ENCODE measurements around the gene HOXB2.

The HOXB2 gene

DNA sequence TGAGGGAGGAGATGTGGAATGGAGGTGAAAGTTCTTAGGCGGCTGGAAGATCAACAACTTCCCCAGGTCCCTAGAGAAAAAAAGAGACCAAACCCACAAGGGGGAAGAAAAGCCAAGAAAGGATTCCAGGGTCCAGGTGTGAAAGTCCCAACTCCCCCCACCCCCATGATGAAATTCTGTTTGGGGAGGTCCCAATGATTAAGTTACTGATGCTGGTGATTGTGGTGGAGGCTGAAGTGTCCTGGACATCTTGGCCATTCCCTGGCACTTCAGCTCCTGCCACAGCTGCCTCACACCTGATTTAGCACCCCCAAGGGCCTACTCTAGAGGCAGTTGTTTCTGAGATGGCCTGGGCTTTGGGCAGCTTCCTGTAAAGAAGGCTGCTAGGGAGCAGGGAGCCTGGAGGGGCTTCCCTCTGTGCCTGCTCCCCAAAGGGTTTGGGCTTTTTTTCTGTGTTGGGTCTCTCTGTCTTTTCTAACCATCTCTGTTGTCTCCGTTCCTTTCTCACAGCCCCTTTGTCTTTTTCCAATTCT, 20.2 kb upstream of the HOXB2 start:
- no peaks in the 10 kb centered on the region for H3K4me1 ChIP-seq (ENCODE audit: insufficient read depth, low read length, severe bottlenecking)
- H3K4me2 ChIP-seq (ENCODE audit: low read length) = no peak overlapping the region
- no peaks in the 10 kb centered on the region for H3K9me2 ChIP-seq (ENCODE audit: low read depth, low read length)
- H4K20me1 ChIP-seq (ENCODE audit: insufficient read depth, low read length) = no peaks in the 10 kb centered on the region
- no peaks in the 10 kb centered on the region for H3K27me3 ChIP-seq (ENCODE audit: insufficient read depth, low read length)
- H3K36me3 ChIP-seq (ENCODE audit: insufficient read depth, low read length) = no peaks in the 10 kb centered on the region
- H3K9ac ChIP-seq (ENCODE audit: low read length) = no peak overlapping the region
- H2AFZ ChIP-seq (ENCODE audit: low read length) = no peak overlapping the region
- no peaks in the 10 kb centered on the region for H3K79me2 ChIP-seq (ENCODE audit: insufficient read depth, low read length)
- H3F3A ChIP-seq (ENCODE audit: insufficient read depth, low read length) = no peaks in the 10 kb centered on the region
- TF ChIP-seq, protein P1, sequence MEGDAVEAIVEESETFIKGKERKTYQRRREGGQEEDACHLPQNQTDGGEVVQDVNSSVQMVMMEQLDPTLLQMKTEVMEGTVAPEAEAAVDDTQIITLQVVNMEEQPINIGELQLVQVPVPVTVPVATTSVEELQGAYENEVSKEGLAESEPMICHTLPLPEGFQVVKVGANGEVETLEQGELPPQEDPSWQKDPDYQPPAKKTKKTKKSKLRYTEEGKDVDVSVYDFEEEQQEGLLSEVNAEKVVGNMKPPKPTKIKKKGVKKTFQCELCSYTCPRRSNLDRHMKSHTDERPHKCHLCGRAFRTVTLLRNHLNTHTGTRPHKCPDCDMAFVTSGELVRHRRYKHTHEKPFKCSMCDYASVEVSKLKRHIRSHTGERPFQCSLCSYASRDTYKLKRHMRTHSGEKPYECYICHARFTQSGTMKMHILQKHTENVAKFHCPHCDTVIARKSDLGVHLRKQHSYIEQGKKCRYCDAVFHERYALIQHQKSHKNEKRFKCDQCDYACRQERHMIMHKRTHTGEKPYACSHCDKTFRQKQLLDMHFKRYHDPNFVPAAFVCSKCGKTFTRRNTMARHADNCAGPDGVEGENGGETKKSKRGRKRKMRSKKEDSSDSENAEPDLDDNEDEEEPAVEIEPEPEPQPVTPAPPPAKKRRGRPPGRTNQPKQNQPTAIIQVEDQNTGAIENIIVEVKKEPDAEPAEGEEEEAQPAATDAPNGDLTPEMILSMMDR (IDR thresholded peaks at IDR 0.05; ENCODE audit: low read length) = no peak
- TF ChIP-seq EZH2 (IDR thresholded peaks at IDR 0.05; ENCODE audit: borderline replicate concordance, low read length) = no peak
- H3K27ac ChIP-seq (ENCODE audit: low read depth, low read length, poor library complexity, severe bottlenecking) = no peak overlapping the region
- no peaks in the 10 kb centered on the region for H3K9me3 ChIP-seq (ENCODE audit: low read length)
- H3K4me3 ChIP-seq (ENCODE audit: low read depth, low read length, poor library complexity, severe bottlenecking) = no peak overlapping the region

DNA sequence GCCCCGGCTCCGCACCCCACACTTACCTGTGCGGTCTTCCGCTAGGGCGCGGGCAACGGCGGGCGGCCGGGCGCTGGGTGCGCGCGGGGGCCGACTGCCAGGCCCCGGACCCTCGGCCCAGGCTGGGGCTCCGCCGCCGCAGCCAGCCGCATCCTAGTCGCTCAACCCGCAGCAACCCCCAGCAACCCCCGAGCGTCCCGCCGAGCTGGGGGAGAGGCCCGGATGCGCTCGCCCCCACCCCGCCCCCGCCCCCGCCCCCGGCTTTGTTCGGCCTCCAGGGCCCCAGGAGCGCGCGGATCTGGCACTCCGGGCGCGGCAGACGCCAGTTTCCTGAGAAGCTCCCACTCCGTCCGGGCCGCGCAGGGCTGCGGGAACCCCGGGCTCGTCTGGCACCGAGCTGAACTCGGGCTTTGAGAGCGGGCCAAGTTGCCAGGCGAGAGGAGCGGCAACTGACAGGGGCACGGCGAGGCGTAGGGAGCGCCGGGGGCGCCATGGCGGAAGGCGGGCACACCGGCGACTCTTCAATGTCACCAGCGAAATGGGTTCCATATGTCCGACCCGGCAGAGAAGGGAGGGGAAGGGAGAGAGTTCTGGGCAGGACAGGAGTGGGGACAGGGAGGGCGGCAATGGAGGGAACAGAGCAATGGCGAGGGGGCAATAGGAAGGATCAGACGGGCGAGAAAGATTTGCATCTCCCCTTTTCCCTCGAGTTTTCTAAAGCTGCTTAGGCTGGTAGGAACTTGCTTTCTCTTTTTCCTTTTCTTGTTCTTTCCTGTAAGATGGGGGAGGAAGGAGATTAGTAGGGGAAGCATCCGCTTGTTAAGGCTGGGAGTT, 19.5 kb upstream of the HOXB2 start:
- Histone ChIP-seq H3K4me1 (ENCODE audit: insufficient read depth, low read length, severe bottlenecking) (no peaks in the 10 kb centered on the region), H4K20me1 (ENCODE audit: insufficient read depth, low read length) (no peaks in the 10 kb centered on the region), H3K9me2 (ENCODE audit: low read depth, low read length) (no peaks in the 10 kb centered on the region), H3K9me3 (ENCODE audit: low read length) (no peaks in the 10 kb centered on the region), H3K36me3 (ENCODE audit: insufficient read depth, low read length) (no peaks in the 10 kb centered on the region), H3K79me2 (ENCODE audit: insufficient read depth, low read length) (no peaks in the 10 kb centered on the region), H3K4me2 (ENCODE audit: low read length) (no peak overlapping the region), H3K27ac (ENCODE audit: low read depth, low read length, poor library complexity, severe bottlenecking) (no peak overlapping the region), H3K4me3 (ENCODE audit: low read depth, low read length, poor library complexity, severe bottlenecking) (no peak overlapping the region), H3F3A (ENCODE audit: insufficient read depth, low read length) (no peaks in the 10 kb centered on the region), H2AFZ (ENCODE audit: low read length) (no peak overlapping the region), H3K9ac (ENCODE audit: low read length) (no peak overlapping the region), H3K27me3 (ENCODE audit: insufficient read depth, low read length) (no peaks in the 10 kb centered on the region; the same call in 1 of the 2 replicates)
- TF ChIP-seq, protein P1 (IDR thresholded peaks at IDR 0.05; ENCODE audit: low read length) = no peak
- no peak for TF ChIP-seq EZH2 (IDR thresholded peaks at IDR 0.05; ENCODE audit: borderline replicate concordance, low read length)

DNA sequence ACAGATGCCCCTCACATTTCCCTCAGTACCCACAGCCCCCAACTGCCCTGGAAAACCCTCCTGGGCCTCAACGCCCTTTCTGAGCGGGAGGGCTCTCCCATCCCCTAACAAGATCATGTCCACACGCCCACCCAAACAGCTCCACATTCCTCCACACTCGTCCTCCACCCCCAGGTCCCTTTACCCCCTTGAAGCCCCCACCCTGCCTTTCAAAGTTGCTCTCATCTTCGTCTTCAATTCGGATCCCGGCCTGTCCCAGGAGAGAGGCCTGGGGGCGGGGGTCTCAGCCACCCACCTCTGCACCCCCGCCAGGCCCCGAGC, 18.9 kb upstream of the HOXB2 start:
- Histone ChIP-seq H3K79me2 (ENCODE audit: insufficient read depth, low read length) (no peaks in the 10 kb centered on the region), H3K4me3 (ENCODE audit: low read depth, low read length, poor library complexity, severe bottlenecking) (no peak overlapping the region), H4K20me1 (ENCODE audit: insufficient read depth, low read length) (no peaks in the 10 kb centered on the region), H3K4me1 (ENCODE audit: insufficient read depth, low read length, severe bottlenecking) (no peaks in the 10 kb centered on the region), H3K9me2 (ENCODE audit: low read depth, low read length) (no peaks in the 10 kb centered on the region), H3K27me3 (ENCODE audit: insufficient read depth, low read length) (no peaks in the 10 kb centered on the region; the same call in 1 of the 2 replicates), H3K36me3 (ENCODE audit: insufficient read depth, low read length) (no peaks in the 10 kb centered on the region), H3K9ac (ENCODE audit: low read length) (no peak overlapping the region), H3F3A (ENCODE audit: insufficient read depth, low read length) (no peaks in the 10 kb centered on the region), H3K27ac (ENCODE audit: low read depth, low read length, poor library complexity, severe bottlenecking) (no peak overlapping the region), H2AFZ (ENCODE audit: low read length) (no peak overlapping the region), H3K4me2 (ENCODE audit: low read length) (no peak overlapping the region), H3K9me3 (ENCODE audit: low read length) (no peaks in the 10 kb centered on the region)
- TF ChIP-seq, protein P1 (IDR thresholded peaks at IDR 0.05; ENCODE audit: low read length) = no peak
- TF ChIP-seq EZH2 (IDR thresholded peaks at IDR 0.05; ENCODE audit: borderline replicate concordance, low read length) = no peak
